Epithelial cell of proximal tubule (primary cell): ENCODE results near the gene FTSJ3. TPM values are rescaled to one million over a fixed set of nuclear protein-coding genes. Genes with fewer than 3 reads are reported as not detected.
"Not testable (repeated sequence)": the region's sequence is repeated elsewhere in the genome, so short reads cannot be mapped to it uniquely, and the experiment has no call there.

Experiments
- DNase-seq: peaks from one replicate; pipeline ENCODE4 v3.0.0-alpha.2; 2011; ENCODE audit warnings: low read depth
- H3K4me3 ChIP-seq: 2 replicates; pipeline ENCODE4 v1.5.1; 2011; ENCODE audit warnings: low read depth, mild to moderate bottlenecking, low read length
- CTCF ChIP-seq: conservative IDR thresholded peaks from 2 replicates; pipeline ENCODE4 v1.5.1; 2012; ENCODE audit warnings: low read depth, mild to moderate bottlenecking, low read length
- total RNA-seq: library from RNA; depleted of rRNA; stranded (reverse); fragments of >200 nt; gene quantifications from 2 replicates; pipeline ENCODE4 v1.2.3, GENCODE V29; 2015

The FTSJ3 gene
- total RNA-seq, 1 donor from 2014 or later, result 71.7 TPM

GRCh38 chr17:63843910-63844677 lies 16.6 kb upstream of the FTSJ3 start:
- peak overlapping the region; percentile 72 for H3K4me3 ChIP-seq
- TF ChIP-seq CTCF, result no peak
- no peak for DNase-seq

- not testable (repeated sequence) for DNase-seq
- peak overlapping the region; percentile 72 for H3K4me3 ChIP-seq
These were observed 16.0 kb upstream of the FTSJ3 start for GRCh38 chr17:63843387-63843888.

DNA sequence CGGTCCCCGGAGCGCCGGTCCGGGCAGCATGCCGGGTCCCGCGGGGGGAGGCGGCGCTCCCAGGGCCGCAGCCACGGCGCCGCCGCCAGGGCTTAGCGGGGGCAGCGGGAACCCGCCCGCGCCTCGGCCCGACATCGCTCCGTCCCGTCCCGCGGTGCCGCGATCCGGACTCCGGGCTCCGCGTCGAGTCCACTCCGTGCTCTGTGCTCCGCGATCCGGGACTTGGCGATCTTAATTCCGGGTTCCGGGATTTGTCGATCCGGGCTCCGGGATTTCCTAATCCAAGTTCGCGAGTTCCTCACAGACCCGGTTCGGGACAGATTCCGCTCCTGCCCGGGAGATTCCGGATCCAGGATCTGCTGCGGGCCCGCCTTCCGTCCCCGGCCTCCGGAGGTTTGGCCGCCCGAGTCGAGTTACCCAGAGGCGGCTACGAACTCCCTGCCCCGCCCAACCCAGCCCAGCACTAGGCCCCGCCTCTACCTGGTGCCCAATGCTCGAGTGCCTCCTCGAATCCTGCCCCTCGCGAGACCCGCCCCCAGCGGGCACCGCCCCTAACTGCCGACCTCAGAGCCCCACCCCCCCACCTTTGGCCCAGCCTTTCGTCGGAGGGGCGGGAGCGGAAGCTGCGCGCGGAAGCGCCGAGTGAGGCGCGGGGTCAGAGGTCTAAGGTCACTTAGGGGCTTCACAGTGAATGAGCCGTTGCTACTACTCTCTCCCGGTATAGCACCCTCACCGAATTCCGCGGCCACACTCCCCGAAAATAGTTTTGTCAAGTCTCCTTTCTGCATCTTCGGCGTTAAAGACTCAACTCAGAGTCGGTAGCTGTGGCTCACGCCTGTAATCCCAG lies 15.3 kb upstream of the FTSJ3 start, which contains the start of gene SMARCD2:
SMARCD2 (minus strand) TSS at position 146 of the 847 bp plus-strand sequence; CDS start at position 135, 11 bp downstream.
- DNase-seq, result peak; percentile 90
- TF ChIP-seq CTCF, result no peak

GRCh38 chr17:63842173-63842539 lies 14.7 kb upstream of the FTSJ3 start:
- no peak for DNase-seq
- no peak for TF ChIP-seq CTCF
- H3K4me3 ChIP-seq, result peak overlapping the region; percentile 72

More for the DNA sequence above, 15.3 kb upstream of the FTSJ3 start, which contains the start of gene SMARCD2:
- peak within 1 kb of the TSS; percentile 72 for H3K4me3 ChIP-seq

- peak overlapping the region; percentile 72 for H3K4me3 ChIP-seq
- no peak for DNase-seq
- TF ChIP-seq CTCF, result no peak
These were observed 14.1 kb upstream of the FTSJ3 start for GRCh38 chr17:63841350-63842172.

DNA sequence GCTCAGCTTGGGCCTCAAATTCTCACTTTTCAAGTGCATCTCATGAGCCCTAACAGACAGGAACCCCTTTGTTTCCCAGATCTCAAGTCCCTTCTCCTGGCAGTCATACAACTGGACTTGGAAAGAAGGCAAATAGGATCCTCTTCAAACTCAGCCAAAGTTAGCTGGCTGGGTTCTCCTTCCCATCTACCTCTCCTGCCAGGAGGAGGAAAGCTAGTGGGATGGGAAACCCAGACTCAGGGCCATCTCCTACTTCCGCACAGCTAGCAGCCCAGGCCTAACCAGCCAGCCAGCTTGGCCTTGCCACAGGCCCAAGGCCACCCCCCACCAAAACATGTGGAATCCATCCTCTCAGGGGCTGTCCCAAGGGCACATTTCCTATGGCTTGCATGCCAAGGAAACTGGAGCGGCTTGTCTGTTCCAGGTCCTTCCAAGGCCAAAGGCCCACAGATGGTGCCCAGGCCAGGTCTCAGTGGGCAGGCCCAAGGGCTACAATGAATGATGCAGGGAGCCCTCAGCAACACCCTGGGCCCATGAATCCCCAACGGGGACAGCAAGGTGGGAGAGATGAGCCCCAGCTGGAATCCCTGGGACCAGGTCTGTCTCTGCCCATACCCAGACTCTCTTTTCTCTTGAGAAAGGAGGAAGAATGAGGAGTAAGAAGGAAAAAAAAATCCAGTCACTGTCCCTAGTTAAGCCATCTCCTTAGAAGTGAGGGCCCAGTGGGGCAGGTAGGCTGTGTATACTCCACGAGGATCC lies 13.3 kb upstream of the FTSJ3 start:
- DNase-seq, result no peak
- no peak for TF ChIP-seq CTCF
- peak overlapping the region; percentile 72 for H3K4me3 ChIP-seq
